PC-9 (cell line): ENCODE measurements around the gene SLCO4A1.

ENCODE experiments used
- CTCF ChIP-seq: fragments of 200-600 bp; sonication (generic); conservative IDR thresholded peaks from 2 replicates; pipeline ENCODE4 v1.6.1; 2017; ENCODE audit warnings: mixed run types, antibody characterized with exemption, mild to moderate bottlenecking, moderate library complexity
- EZH2 ChIP-seq: fragments of 200-600 bp; sonication (generic); IDR thresholded peaks from 2 replicates; pipeline ENCODE4 v1.8.0; 2017; ENCODE audit warnings: antibody characterized with exemption, low read depth

- TF ChIP-seq CTCF (no peak), EZH2 (no peak)
Observed at GRCh38 chr20:62596486-62596885, 45.8 kb upstream of the SLCO4A1 start.
